Coronary artery (tissue), 2 donors: Measurements from ENCODE around the gene PREX1.

Experiments
- DNase-seq: peaks from one replicate; pipeline ENCODE4 v3.0.0-alpha.2; 2017; ENCODE audit warnings: low spot score
- H3K27ac ChIP-seq, 2 donors: fragments of 200-600 bp; sonication (generic); one replicate each; pipeline ENCODE4 v1.5.1; 2016 to 2019
- H3K4me3 ChIP-seq: fragments of 200-600 bp; sonication (generic); 2 replicates; pipeline ENCODE4 v1.5.1; 2016; ENCODE audit warnings: mild to moderate bottlenecking, moderate library complexity
- TF ChIP-seq, protein P1 (sequence below): fragments of 200-600 bp; sonication (generic); IDR thresholded peaks from one replicate; pipeline ENCODE4 v1.5.1; 2019; ENCODE audit warnings: antibody characterized with exemption

Gene PREX1

DNA sequence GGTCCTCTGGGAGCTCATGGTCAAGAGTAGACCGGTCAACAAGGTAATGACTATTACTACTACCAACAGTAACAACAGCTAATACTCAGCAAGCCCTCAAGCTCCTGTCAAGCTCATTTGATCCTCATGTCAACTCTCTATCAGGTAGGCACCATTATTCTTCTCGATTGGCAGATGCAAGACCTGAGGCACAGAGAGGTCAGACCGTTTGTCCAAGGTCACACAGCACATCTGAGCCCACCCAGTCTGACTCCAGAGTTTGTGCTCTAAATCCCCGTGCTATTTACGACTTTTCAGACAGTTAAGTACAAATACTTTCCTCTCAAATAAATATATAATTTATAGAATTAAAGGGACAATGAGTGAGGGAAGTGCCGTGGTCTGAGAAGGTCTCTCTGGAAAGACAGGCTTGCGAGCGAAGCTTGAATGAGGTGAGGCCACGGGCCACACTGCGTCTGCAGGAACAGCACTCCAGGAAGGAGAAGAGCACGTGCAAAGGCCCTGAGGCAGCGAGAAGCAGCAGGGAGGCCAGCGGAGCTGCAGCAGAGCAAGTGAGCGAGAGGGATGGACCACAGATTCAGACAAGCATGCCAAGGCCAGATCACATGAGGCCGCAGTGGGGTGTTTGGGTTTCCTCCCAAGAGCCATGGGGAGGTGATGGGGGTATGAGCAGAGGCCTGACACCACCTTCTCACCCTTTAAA is 117.3 kb downstream of the PREX1 start:
- TF ChIP-seq, protein P1, sequence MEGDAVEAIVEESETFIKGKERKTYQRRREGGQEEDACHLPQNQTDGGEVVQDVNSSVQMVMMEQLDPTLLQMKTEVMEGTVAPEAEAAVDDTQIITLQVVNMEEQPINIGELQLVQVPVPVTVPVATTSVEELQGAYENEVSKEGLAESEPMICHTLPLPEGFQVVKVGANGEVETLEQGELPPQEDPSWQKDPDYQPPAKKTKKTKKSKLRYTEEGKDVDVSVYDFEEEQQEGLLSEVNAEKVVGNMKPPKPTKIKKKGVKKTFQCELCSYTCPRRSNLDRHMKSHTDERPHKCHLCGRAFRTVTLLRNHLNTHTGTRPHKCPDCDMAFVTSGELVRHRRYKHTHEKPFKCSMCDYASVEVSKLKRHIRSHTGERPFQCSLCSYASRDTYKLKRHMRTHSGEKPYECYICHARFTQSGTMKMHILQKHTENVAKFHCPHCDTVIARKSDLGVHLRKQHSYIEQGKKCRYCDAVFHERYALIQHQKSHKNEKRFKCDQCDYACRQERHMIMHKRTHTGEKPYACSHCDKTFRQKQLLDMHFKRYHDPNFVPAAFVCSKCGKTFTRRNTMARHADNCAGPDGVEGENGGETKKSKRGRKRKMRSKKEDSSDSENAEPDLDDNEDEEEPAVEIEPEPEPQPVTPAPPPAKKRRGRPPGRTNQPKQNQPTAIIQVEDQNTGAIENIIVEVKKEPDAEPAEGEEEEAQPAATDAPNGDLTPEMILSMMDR: no peak
- DNase-seq: no peak
- no peak overlapping the region for H3K4me3 ChIP-seq
- peak overlapping the region; percentile 62 to 79 for H3K27ac ChIP-seq

GRCh38 chr20:48709744-48710143 is 118.1 kb downstream of the PREX1 start:
- DNase-seq: no peak
- TF ChIP-seq, protein P1: no peak
- peak overlapping the region; percentile 62 to 79 for H3K27ac ChIP-seq
- peak overlapping the region; percentile 9 for H3K4me3 ChIP-seq

GRCh38 chr20:48709058-48709691 is 118.6 kb downstream of the PREX1 start:
- peak overlapping the region; percentile 62 to 79 for H3K27ac ChIP-seq
- peak overlapping the region; percentile 9 for H3K4me3 ChIP-seq
- no peak for DNase-seq
- TF ChIP-seq, protein P1: no peak

GRCh38 chr20:48708630-48709029 is 119.2 kb downstream of the PREX1 start:
- DNase-seq: no peak
- Histone ChIP-seq H3K4me3 (no peak overlapping the region), H3K27ac (peak overlapping the region; percentile 62 to 79)
- TF ChIP-seq, protein P1: no peak

DNA sequence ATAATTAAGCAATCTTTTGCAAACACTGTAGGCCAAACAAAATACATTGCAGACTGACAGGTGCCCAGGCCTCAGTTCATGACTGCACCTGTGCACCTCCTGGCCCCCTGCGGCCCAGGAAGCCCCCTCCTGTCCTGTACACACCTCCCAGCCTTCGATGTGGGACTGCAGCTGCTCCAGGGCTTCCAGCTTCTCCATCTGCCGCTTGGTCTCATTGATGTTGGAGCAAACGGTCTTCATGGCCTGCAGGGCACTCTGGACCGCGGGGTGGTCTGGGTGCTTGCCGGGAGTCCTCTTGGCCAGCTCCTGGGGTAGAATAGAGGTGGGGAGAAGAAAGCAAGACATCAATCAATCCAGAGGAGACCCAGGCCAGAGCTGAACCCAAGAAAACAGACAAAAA is 119.7 kb downstream of the PREX1 start:
- no peak for DNase-seq
- H3K27ac ChIP-seq: peak overlapping the region; percentile 62 to 79
- no peak overlapping the region for H3K4me3 ChIP-seq
- TF ChIP-seq, protein P1: no peak

GRCh38 chr20:48706710-48707365 is 121.0 kb downstream of the PREX1 start:
- TF ChIP-seq, protein P1: no peak
- Histone ChIP-seq H3K27ac (peak overlapping the region; percentile 81 to 83), H3K4me3 (no peak overlapping the region)
- peak; percentile 87 for DNase-seq
